ENCODE results near the gene CCL15. TPM values are rescaled to one million over a fixed set of nuclear protein-coding genes. Genes with fewer than 3 reads are reported as not detected.
"Not testable (repeated sequence)": the region's sequence is repeated elsewhere in the genome, so short reads cannot be mapped to it uniquely, and the experiment has no call there.

The CCL15 gene
- not detected for total RNA-seq

- no peak for DNase-seq
These were observed at the start of gene CCL15 for GRCh38 chr17:36001110-36001771. Gene CCL15, minus strand, starts transcription at chr17:36001553. Its CDS starts 61 bp downstream, at chr17:36001492.

- DNase-seq, result no peak
These were observed 48.3 kb upstream of the CCL15 start for GRCh38 chr17:36049643-36050042.

GRCh38 chr17:36048066-36048465 lies 46.7 kb upstream of the CCL15 start:
- no peak for DNase-seq

- DNase-seq, result no peak
These were observed 34.9 kb upstream of the CCL15 start for GRCh38 chr17:36036235-36036634.

- no peak for DNase-seq
These were observed 32.8 kb upstream of the CCL15 start for GRCh38 chr17:36034127-36034526.

GRCh38 chr17:36030956-36031355 lies 29.6 kb upstream of the CCL15 start:
- no peak for DNase-seq

- no peak for DNase-seq
These were observed 26.4 kb upstream of the CCL15 start for GRCh38 chr17:36027761-36028160.

GRCh38 chr17:36024106-36024869 lies 22.9 kb upstream of the CCL15 start:
- DNase-seq, result no peak

- no peak for DNase-seq
These were observed 18.1 kb upstream of the CCL15 start for GRCh38 chr17:36019423-36019822.

- peak; percentile 5 for DNase-seq
These were observed 16.4 kb upstream of the CCL15 start, which contains the start of gene CCL23 for GRCh38 chr17:36017799-36018198. Gene CCL23, minus strand, starts transcription at chr17:36017972. Its CDS starts 75 bp downstream, at chr17:36017897.

GRCh38 chr17:36016555-36016954 lies 15.2 kb upstream of the CCL15 start:
- no peak for DNase-seq

GRCh38 chr17:36015895-36016294 lies 14.5 kb upstream of the CCL15 start:
- not testable (repeated sequence) for DNase-seq

- DNase-seq, result no peak
These were observed 13.6 kb upstream of the CCL15 start for GRCh38 chr17:36014946-36015345.

GRCh38 chr17:36011201-36011600 lies 9.8 kb upstream of the CCL15 start:
- no peak for DNase-seq

GRCh38 chr17:36008998-36009665 lies 7.8 kb upstream of the CCL15 start:
- no peak for DNase-seq

GRCh38 chr17:36004594-36005108 lies 3.3 kb upstream of the CCL15 start:
- DNase-seq, result no peak

- DNase-seq, result no peak
These were observed 1.3 kb upstream of the CCL15 start for GRCh38 chr17:36002631-36003030.

GRCh38 chr17:36001862-36002603 lies 680 bp upstream of the CCL15 start:
- no peak for DNase-seq

- DNase-seq, result no peak
These were observed 632 bp downstream of the CCL15 start for GRCh38 chr17:36000732-36001109.

- DNase-seq, result no peak
These were observed 2.6 kb downstream of the CCL15 start for GRCh38 chr17:35998756-35999155.

- DNase-seq, result no peak
These were observed 3.3 kb downstream of the CCL15 start for GRCh38 chr17:35998018-35998545.

GRCh38 chr17:35995346-35995745 lies 6.0 kb downstream of the CCL15 start:
- DNase-seq, result not testable (repeated sequence)
